Measurements from ENCODE around the gene ATF6. TPM values are rescaled to one million over a fixed set of nuclear protein-coding genes. Genes with fewer than 3 reads are reported as not detected.

ATF6 gene
- total and polyA plus RNA-seq, 9 of the 15 experiments (the other 6 are each of a cell fraction or from before 2014, with no cell fraction given) = 11.7 to 32.4 (median 20.4) TPM

DNA sequence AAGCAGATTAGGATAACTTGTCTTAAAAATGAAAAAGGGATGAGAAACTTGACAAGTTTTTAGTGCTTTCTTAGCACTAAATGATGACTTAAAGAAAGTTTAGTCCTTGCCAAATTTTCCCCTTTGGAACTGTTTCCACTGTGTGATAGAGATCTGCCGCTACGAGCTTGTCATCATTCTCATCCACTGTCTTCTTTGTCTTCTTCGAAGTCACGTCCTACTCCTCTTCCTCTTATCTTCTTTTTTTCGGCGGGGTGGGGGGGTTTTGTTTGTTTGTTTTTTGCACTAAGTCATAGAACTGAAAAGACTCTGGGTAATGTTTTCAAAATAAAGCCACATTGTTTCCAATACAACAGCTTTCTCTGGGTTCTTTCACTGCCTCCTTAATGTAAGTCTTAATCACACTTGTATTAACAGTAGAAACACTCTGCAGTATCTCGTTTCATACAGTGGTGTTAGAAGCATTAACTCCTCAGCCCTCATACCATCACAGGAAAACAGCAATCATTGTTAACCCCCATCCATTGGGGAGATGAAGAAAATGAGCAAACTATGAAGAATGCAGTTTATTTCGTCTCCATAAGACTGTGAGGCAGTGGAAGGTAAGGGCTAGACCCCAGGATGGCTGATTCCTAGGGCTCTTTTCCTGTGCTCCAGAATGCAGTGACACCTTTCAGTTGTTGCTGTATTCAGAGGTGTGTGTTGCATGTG lies 175.8 kb downstream of the ATF6 start:
- Histone ChIP-seq H3K4me1 (replicated peaks in 1 of 2; ENCODE audit: control insufficient read depth in 2 of 2, insufficient read depth in 2 of 2, low read length in 2 of 2) (peaks cover 0 to 41% of the 10 kb centered on the region in 2 experiments; a peak in 2 of 5 replicates), H3K4me2 (ENCODE audit: insufficient read depth, low read length) (no peak overlapping the region; the same call in 1 of the 2 replicates), H3K9me1 (ENCODE audit: control insufficient read depth, insufficient read depth, low read length) (no peaks in the 10 kb centered on the region), H3K9me3 (replicated peaks; ENCODE audit: control insufficient read depth, insufficient read depth, low read depth, low read length) (no peaks in the 10 kb centered on the region), H4K20me1 (replicated peaks; ENCODE audit: control insufficient read depth, insufficient read depth, low read length) (no peaks in the 10 kb centered on the region), H3K4me3 (no peak overlapping the region), H2AFZ (ENCODE audit: low read depth, low read length) (no peak overlapping the region), H3K36me3 (ENCODE audit: control insufficient read depth, insufficient read depth, low read length) (peaks cover 13% of the 10 kb centered on the region; the same call in 2 of the 3 replicates), H3K27me3 (ENCODE audit: control insufficient read depth in 2 of 2, insufficient read depth in 2 of 2, low read length in 2 of 2) (no peaks in the 10 kb centered on the region), H3K9ac (ENCODE audit: insufficient read depth in 1 of 2, low read depth in 2 of 2, low read length in 2 of 2) (no peak overlapping the region), H3K27ac (ENCODE audit: extremely low read depth, low read depth, low read length) (no peak overlapping the region), H3K79me2 (ENCODE audit: control insufficient read depth, insufficient read depth, low read length) (no peaks in the 10 kb centered on the region)
- WGBS (ENCODE audit: insufficient coverage, low coverage, missing lambda C conversion rate) = 33% methylated on average over 6 of the region's 8 CpGs
- DNase-seq (ENCODE audit: extremely low read depth in 1 of 4, low spot score in 3 of 4) = no peak
- intact Hi-C loops (cut with micrococcal nuclease) = loop anchor here (1.0 kb wide), 1 partner anchor 11 kb away; no protein-coding TSS in a partner anchor
- no TSS peak for BruUV-seq (replicated peaks)
- ATAC-seq = no peak
- ChIA-PET CTCF (ENCODE audit: low intra/inter-chr PET ratio) (no interaction called here), POLR2A (interaction anchor here (0.6 to 1.0 kb wide), 3 partner anchors 9 to 45 kb away, joined by 3 to 4 read pairs (median 3); no protein-coding TSS in a partner anchor)
- in situ Hi-C loops (cut with MboI) = no loop called here
- FAIRE-seq = no peak
- TF ChIP-seq HDAC1 (IDR thresholded peaks at IDR 0.05) (0 out of 4 replicates have a peak, but pooled peaks of 1 of the 2 experiments have one; percentile 26), ZNF282 (CRISPR knock-in tag; IDR thresholded peaks at IDR 0.05) (no peak), TGIF2 (CRISPR knock-in tag; IDR thresholded peaks at IDR 0.05) (no peak), ZNF778 (CRISPR knock-in tag; IDR thresholded peaks at IDR 0.05) (no peak), MECOM (CRISPR knock-in tag; IDR thresholded peaks at IDR 0.05) (peak; percentile 73; the same call in 1 of the 2 replicates), SOX6 (IDR thresholded peaks at IDR 0.05) (peak; percentile 76), MYNN (IDR thresholded peaks at IDR 0.05) (no peak), MYNN (CRISPR knock-in tag; IDR thresholded peaks at IDR 0.05) (no peak), TRIM28 (IDR thresholded peaks at IDR 0.05) (no peak), ZSCAN32 (CRISPR knock-in tag; IDR thresholded peaks at IDR 0.05) (no peak), RBBP5 (IDR thresholded peaks at IDR 0.05; ENCODE audit: borderline replicate concordance, insufficient read depth, low read length, poor library complexity, severe bottlenecking) (no peak), YY1 (IDR thresholded peaks at IDR 0.05; ENCODE audit: borderline replicate concordance in 1 of 3, control insufficient read depth in 1 of 3, extremely low read depth in 1 of 3, insufficient read depth in 3 of 3, insufficient read length in 1 of 3, insufficient replicate concordance in 2 of 3, low read depth in 1 of 3, low read length in 2 of 3) (no peak), CBX5 (IDR thresholded peaks at IDR 0.05; ENCODE audit: borderline replicate concordance, low read depth) (no peak), CREBBP (IDR thresholded peaks at IDR 0.05; ENCODE audit: low read depth, low read length) (no peak), MYBL2 (IDR thresholded peaks at IDR 0.05; ENCODE audit: low read depth) (no peak), MYBL2 (CRISPR knock-in tag; IDR thresholded peaks at IDR 0.05; ENCODE audit: borderline replicate concordance) (no peak), TEAD2 (tag; IDR thresholded peaks at IDR 0.05) (no peak), RBM15 (IDR thresholded peaks at IDR 0.05; ENCODE audit: insufficient read depth, low read length) (no peak), MAFF (IDR thresholded peaks at IDR 0.05; ENCODE audit: low read length) (no peak)
- TF ChIP-seq, protein P1, sequence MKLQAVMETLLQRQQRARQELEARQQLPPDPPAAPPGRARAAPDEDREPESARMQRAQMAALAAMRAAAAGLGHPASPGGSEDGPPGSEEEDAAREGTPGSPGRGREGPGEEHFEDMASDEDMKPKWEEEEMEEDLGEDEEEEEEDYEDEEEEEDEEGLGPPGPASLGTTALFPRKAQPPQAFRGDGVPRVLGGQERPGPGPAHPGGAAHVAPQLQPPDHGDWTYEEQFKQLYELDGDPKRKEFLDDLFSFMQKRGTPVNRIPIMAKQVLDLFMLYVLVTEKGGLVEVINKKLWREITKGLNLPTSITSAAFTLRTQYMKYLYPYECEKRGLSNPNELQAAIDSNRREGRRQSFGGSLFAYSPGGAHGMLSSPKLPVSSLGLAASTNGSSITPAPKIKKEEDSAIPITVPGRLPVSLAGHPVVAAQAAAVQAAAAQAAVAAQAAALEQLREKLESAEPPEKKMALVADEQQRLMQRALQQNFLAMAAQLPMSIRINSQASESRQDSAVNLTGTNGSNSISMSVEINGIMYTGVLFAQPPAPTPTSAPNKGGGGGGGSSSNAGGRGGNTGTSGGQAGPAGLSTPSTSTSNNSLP (IDR thresholded peaks at IDR 0.05; ENCODE audit: borderline replicate concordance, low read depth, low read length) = no peak
- TF ChIP-seq, protein P2, sequence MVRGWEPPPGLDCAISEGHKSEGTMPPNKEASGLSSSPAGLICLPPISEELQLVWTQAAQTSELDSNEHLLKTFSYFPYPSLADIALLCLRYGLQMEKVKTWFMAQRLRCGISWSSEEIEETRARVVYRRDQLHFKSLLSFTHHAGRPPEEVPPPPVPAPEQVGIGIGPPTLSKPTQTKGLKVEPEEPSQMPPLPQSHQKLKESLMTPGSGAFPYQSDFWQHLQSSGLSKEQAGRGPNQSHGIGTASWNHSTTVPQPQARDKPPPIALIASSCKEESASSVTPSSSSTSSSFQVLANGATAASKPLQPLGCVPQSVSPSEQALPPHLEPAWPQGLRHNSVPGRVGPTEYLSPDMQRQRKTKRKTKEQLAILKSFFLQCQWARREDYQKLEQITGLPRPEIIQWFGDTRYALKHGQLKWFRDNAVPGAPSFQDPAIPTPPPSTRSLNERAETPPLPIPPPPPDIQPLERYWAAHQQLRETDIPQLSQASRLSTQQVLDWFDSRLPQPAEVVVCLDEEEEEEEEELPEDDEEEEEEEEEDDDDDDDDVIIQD (CRISPR knock-in tag; IDR thresholded peaks at IDR 0.05) = no peak
